ENCODE results near the gene FGA. TPM values are rescaled to one million over a fixed set of nuclear protein-coding genes. Genes with fewer than 3 reads are reported as not detected.

The FGA gene
- total and polyA plus RNA-seq, 2 of the 8 experiments (the other 6 are each of a cell fraction or from before 2014, with no cell fraction given), result not detected

GRCh38 chr4:154585369-154586018 lies 5.0 kb downstream of the FGA start (continued):
- no peak for TF ChIP-seq SUZ12 (IDR thresholded peaks at IDR 0.05; ENCODE audit: low read length)
- TF ChIP-seq CHD1 (IDR thresholded peaks at IDR 0.05; ENCODE audit: low read depth, low read length), result no peak

Measured in H1 (cell line).